Measurements from ENCODE around the gene KBTBD12. TPM values are rescaled to one million over a fixed set of nuclear protein-coding genes. Genes with fewer than 3 reads are reported as not detected.
"Not testable (repeated sequence)": the region's sequence is repeated elsewhere in the genome, so short reads cannot be mapped to it uniquely, and the experiment has no call there.

The KBTBD12 gene
- 1.2 and 2.2 TPM in 2 replicates for total RNA-seq

GRCh38 chr3:127915115-127915936, at the start of gene KBTBD12:
Gene KBTBD12 (plus strand): TSS chr3:127915232. CDS start chr3:127923062, 7,830 bp downstream.
- DNase-seq (ENCODE audit: low read depth): no peak

GRCh38 chr3:127865941-127866340, 49.1 kb upstream of the KBTBD12 start:
- peak; percentile 52 for DNase-seq (ENCODE audit: low read depth)

GRCh38 chr3:127867412-127867811, 47.6 kb upstream of the KBTBD12 start:
- DNase-seq (ENCODE audit: low read depth): no peak

DNA sequence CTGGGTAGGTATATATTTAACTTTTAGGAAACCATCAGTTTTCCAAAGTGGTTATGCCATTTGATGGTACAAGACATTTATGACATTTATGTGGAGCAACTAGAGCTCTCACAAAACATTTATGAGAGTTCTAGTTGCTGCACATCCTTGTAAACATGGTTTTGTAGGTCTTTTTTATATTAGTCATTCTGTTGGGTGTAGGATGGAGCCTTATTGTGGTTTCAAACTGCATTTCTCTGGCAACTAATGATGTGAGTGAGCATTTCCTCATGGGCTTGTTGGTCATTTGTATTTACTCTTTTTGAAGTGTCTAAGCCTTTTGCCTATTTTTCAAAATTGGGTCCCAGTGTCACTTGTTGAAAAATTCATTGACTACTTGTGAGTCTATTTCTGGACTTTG, 47.0 kb upstream of the KBTBD12 start:
- peak; percentile 73 for DNase-seq (ENCODE audit: low read depth)

- no peak for DNase-seq (ENCODE audit: low read depth)
Observed at GRCh38 chr3:127870156-127870555, 44.9 kb upstream of the KBTBD12 start.

DNA sequence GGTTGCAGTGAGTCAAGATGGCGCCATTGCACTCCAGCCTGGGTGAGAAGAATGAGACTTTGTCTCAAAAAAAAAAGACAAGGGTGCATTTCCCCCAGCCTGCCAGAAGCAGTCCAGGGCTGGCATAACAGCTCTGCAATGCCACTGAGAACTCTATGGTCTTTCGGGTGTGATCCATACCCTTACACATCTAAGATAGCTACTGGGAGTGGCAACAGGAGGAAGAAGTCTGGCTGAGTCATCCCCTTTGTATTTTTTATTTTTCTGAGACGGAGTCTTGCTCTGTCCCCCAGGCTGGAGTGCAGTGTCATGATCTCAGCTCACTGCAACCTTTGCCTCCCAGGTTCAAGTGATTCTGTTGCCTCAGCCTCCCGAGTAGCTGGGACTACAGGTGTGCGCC, 40.9 kb upstream of the KBTBD12 start:
- not testable (repeated sequence) for DNase-seq (ENCODE audit: low read depth)

DNA sequence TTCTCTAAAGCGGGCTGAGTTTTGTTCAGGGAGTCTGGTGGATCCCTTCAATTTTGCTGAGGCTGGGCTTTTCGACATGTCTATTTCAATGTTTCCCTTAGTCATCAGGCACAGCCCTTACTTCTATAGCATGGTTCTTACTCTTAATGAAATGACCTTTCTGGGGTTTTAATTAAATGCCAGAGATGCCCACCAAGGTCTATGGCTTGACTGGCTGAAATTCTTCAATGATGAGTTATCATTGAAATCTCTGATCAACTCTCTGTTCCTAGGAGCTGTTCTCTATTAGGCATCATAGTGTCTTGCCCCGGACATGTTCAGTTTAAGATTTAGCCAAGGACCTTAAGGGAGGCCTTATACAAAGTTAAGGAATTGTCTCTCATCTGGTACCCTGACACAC, 33.4 kb upstream of the KBTBD12 start:
- no peak for DNase-seq (ENCODE audit: low read depth)

- no peak for DNase-seq (ENCODE audit: low read depth)
Observed at GRCh38 chr3:127884041-127884440, 31.0 kb upstream of the KBTBD12 start.

DNA sequence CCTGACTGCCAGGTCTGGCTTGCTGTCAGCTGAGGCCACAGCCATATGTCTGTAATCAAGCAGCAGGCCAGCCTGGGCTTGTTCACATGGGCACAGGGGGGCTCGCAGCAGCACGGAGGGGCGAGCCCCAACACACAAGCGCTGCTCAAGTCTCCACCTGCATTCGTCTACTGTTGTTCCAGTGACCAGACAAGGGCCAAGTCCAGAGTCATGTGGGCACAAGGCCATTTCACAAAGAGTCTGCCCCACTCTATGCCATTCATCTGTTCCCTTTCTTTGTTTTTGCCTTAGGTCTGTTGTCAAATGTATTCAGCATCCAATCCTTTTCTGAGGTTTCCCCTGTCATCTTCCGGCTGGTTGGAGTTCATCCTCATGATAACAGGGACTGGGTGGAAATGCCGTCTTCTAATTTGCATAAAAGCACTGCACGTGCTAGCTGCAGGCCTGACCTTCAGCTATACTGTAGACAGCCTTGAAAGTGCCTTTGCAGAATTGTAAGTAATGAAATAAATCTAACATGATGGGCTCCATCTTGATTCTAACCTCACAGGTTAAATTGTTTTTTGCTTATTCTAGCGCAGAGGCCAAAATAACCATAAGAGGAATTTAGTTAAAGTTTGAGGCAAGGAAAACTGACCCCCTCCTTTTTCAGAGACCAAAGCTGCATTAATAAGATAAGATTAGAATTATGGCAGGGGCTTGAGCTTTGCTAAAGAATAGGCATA, 28.6 kb upstream of the KBTBD12 start:
- DNase-seq (ENCODE audit: low read depth): no peak

- no peak for DNase-seq (ENCODE audit: low read depth)
Observed at GRCh38 chr3:127886956-127887231, 28.1 kb upstream of the KBTBD12 start.

DNA sequence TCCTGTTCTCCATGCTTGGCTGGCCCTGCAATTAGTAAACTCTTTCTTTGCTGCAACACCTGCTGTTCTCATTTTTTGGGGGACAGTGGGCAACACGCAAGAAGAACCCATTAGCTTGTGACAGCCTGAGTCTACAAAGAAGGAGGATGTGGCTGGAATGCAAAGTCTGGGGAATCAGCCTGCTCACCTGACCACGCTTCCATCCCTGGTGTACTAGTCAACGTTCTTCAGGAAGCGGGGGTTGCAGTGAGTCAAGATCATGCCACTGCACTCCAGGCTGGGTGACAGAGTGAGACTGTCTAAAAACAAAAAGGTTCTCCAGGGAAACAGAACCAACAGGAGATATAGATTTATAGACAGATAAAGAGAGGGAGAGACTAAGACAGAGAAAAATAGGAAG, 27.7 kb upstream of the KBTBD12 start:
- peak; percentile 84 for DNase-seq (ENCODE audit: low read depth)

DNA sequence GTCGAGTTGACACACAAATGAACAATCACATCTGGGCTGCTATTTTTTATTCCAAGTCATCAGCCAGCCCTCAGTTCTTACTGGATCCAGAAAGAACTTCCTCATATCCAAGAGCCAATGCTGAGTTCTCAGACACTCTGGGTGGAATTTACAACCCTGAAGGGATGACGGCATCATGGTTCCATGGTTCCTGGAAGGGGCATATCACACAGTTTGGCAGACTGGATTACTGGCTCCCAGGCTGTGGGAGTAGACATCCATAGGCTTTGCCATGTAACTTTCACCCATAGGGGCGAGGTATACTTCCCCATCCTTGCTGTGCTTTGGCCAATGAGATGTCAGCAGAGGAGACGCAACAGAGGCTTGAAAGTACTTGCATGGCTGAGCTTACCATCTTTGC, 26.9 kb upstream of the KBTBD12 start:
- no peak for DNase-seq (ENCODE audit: low read depth)

GRCh38 chr3:127888564-127889107, 26.4 kb upstream of the KBTBD12 start:
- no peak for DNase-seq (ENCODE audit: low read depth)

GRCh38 chr3:127889461-127889863, 25.6 kb upstream of the KBTBD12 start:
- DNase-seq (ENCODE audit: low read depth): peak; percentile 96

DNA sequence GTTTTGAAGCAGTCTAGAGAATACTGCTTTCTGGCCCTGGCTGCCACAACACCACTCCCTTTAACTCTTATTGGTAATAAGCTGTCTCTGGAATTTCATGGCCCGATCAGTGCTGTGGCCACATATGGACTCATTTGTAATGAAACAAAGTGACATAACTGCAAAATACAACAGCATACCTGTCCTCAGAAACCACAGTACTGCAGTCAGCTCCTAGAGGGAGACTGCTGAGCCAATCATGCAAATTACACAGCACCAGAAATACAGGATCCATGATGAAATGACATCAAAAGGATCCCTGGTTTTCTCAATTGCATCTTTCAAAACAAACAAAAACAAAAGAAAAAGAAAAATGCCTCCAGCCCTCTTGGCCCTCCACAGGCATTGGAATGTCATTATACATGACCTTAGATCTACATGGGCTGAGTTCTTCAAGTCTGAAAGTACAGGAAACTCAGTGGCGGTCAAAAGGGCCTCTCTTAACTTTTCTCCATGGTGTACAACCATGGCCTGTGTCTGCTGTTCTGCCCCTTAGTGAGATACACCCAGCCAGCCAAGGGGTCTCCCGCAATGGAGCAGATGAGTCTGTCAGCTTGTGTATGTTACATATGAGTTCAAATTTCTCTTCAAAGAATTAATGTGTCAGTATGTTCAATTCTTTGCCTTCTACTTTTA, 24.9 kb upstream of the KBTBD12 start:
- peak; percentile 72 for DNase-seq (ENCODE audit: low read depth)

GRCh38 chr3:127890651-127891290, 24.3 kb upstream of the KBTBD12 start:
- peak; percentile 93 for DNase-seq (ENCODE audit: low read depth)

DNA sequence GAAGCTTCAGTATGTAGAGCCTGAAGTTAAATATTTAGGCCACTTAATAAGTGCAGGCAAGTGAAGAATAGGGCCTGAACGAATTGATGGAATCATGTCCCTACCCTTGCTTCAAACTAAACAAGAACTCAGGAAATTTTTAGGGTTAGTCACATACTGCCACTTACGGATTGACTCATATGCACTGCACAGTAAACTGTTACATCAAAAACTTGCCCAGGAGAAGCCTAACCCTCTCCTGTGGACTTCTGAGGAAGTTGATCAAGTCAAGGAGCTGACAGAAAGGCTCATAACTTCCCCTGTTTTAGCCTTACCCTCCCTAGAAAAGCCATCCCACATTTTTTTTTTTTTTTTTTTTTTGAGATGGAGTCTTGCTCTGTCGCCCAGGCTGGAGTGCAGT, 20.6 kb upstream of the KBTBD12 start:
- no peak for DNase-seq (ENCODE audit: low read depth)

DNA sequence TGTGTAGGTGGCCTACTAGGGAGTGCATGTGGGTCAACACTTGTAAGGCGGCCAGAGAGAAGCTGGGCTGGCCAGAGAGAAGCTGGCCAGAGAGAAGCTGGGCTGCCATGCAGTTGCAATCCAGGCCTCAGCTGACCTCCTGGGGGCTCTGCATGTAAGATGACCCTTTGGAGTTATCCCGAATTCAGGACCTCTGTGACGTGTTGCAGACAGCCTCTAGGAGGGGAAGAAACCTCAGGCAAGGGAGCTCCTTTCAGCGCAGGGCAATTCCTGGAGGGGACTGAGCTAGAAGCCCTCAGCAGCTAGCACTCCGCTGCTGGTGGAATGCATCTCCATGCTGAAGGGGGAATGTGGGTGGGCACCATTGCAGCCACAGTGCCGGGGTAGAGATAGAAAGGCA, 15.8 kb upstream of the KBTBD12 start:
- DNase-seq (ENCODE audit: low read depth): no peak

DNA sequence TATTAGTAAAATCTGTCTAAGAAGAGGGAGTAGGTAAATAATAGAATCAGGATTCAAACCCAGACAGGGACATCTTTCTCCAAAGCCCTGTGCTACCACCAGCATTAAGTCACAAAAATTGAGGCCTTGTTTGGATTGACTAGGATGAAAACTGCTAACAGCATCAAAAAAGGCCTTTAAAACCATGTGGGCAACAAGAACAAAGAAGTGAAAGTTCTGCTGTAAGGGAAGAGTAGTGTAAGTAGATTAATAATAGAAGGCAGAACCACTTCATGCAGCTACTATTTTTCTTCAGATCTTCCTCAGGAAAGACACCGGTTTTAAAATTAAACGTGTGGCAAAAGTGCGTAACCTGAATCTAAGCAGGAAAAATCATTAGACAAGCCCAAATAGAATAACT, 15.3 kb upstream of the KBTBD12 start:
- no peak for DNase-seq (ENCODE audit: low read depth)

GRCh38 chr3:127900536-127900935, 14.5 kb upstream of the KBTBD12 start:
- DNase-seq (ENCODE audit: low read depth): peak; percentile 55

- no peak for DNase-seq (ENCODE audit: low read depth)
Observed at GRCh38 chr3:127902486-127902885, 12.5 kb upstream of the KBTBD12 start.

Measured in renal cortical epithelial cell (primary cell).